Liver (tissue), 3 donors: ENCODE results near the gene ARID5B.

ENCODE experiments used
- CTCF ChIP-seq: fragments of 150-350 bp; IDR thresholded peaks from 2 replicates; pipeline ENCODE4 v1.5.1; 2017; ENCODE audit warnings: improper control_type of control experiment, low read depth, low read length; ENCODE audit not compliant: missing input control
- FOXA1 ChIP-seq: IDR thresholded peaks from 2 replicates; pipeline ENCODE4 v1.6.1; 2016; ENCODE audit warnings: antibody characterized with exemption
- RAD21 ChIP-seq, 2 donors: IDR thresholded peaks; 2 replicates each; pipeline ENCODE4 v1.6.1; 2016; ENCODE audit warnings: antibody characterized with exemption in 2 of 2, mild to moderate bottlenecking in 2 of 2
- donor health status: healthy.
- donor health status: healthy.

- TF ChIP-seq CTCF, result no peak
- TF ChIP-seq FOXA1, result no peak
- no peak for TF ChIP-seq RAD21 (IDR thresholded peaks at IDR 0.05)
These were observed 232.1 kb downstream of the ARID5B start for GRCh38 chr10:62133618-62134017.
